Heart right ventricle (tissue), 16 donors: ENCODE measurements around the gene OR2B2. TPM values are rescaled to one million over a fixed set of nuclear protein-coding genes. Genes with fewer than 3 reads are reported as not detected.

ENCODE experiments used
- ATAC-seq, 8 donors: fragments of 200-7000 bp; cut with Tn5 transposase; one replicate each; pipeline ENCODE4 v1.9.1; 2020; ENCODE audit warnings: mild to moderate bottlenecking in 8 of 8, moderate library complexity in 8 of 8, moderate number of reproducible peaks in 1 of 8
- DNase-seq, 2 donors: peaks; one replicate each; pipeline ENCODE4 v3.0.0-alpha.2; 2020
- H3K27ac ChIP-seq, 10 donors: fragments of 200-600 bp; sonication (generic) in 2 of 10; one replicate each; pipeline versions ENCODE4 v1.5.0 to v1.8.0; 2020 to 2022; ENCODE audit warnings: mild to moderate bottlenecking in 3 of 10
- H3K27me3 ChIP-seq, 7 donors: fragments of 200-600 bp; one replicate each; pipeline ENCODE4 v1.8.0; 2021 to 2022; ENCODE audit warnings: mild to moderate bottlenecking in 2 of 7
- H3K36me3 ChIP-seq, 9 donors: fragments of 200-600 bp; sonication (generic) in 1 of 9; one replicate each; pipeline versions ENCODE4 v1.5.0 to v1.8.0; 2020 to 2022; ENCODE audit warnings: mild to moderate bottlenecking in 2 of 9
- H3K4me1 ChIP-seq, 9 donors: fragments of 200-600 bp; sonication (generic) in 1 of 9; one replicate each; pipeline versions ENCODE4 v1.5.0 to v1.8.0; 2020 to 2022; ENCODE audit warnings: mild to moderate bottlenecking in 4 of 9
- H3K4me3 ChIP-seq, 10 donors: fragments of 200-600 bp; sonication (generic) in 2 of 10; one replicate each; pipeline versions ENCODE4 v1.5.0 to v1.8.0; 2020 to 2022; ENCODE audit warnings: mild to moderate bottlenecking in 7 of 10, moderate library complexity in 2 of 10
- H3K9me3 ChIP-seq, 11 donors: fragments of 200-600 bp in 10 of 11; sonication (generic) in 2 of 11; one replicate each; pipeline versions ENCODE4 v1.5.0 to v1.8.0; 2013 to 2022; ENCODE audit warnings: mild to moderate bottlenecking in 2 of 11, control low read depth in 1 of 11, moderate library complexity in 1 of 11
- WGBS, 2 donors: extraction: QIAGEN DNeasy Blood & Tissue Kit; methylation state at CpG; one replicate each; pipeline ENCODE4 v1.1.7; 2013; ENCODE audit warnings: inconsistent platforms in 1 of 2; 5-methylcytosine and 5-hydroxymethylcytosine counted together
- intact Hi-C, 10 donors: fragments of 100-400 bp; cut with DNase I; formaldehyde crosslinking; loops; one replicate each; pipeline versions ENCODE4 v1.11.1 to v1.14.2; 2022
- polyA plus RNA-seq, 2 donors: library from polyadenylated mRNA; stranded (reverse); fragments of 200-250 nt; gene quantifications; one replicate each; pipeline ENCODE4 v1.2.3, GENCODE V29; 2013
- total RNA-seq, 10 donors: library from RNA; stranded (reverse); fragmentation: NEBNext Ultra II Directional in 3 of 10; extraction: Animal tissue kit (Norgen Biotek cat#: 25700) in 3 of 10; gene quantifications; one replicate each; pipeline versions ENCODE4 v1.2.1 to v1.2.4, GENCODE V29; 2021 to 2023
- TF ChIP-seq, protein P1 (sequence below), 9 donors: fragments of 200-600 bp; sonication (generic) in 2 of 9; IDR thresholded peaks; one replicate each; pipeline versions ENCODE4 v1.5.0 to v1.8.0; 2021 to 2022; ENCODE audit warnings: antibody characterized with exemption in 9 of 9, mild to moderate bottlenecking in 5 of 9, moderate library complexity in 1 of 9
- donor health status: Arrhythmogenic right ventricular cardiomyopathy.
- donor health status: ischemic (EF 13 %, LVEDD 7.1; RV severe dilation, severe dysfunction).
- donor health status: healthy with polysubstance abuse.
- donor health status: DM: no; HTN: yes; CAD: no.
- donor health status: DM: no; HTN: no; CAD: no.
- donor health status: ischemic (EF 25% LVEDD 6.9; RV normal size, moderate dysfunction).
- donor health status: ischemic (EF 25% LVEDD 5.7; RV mildly dilated, moderate dysfunction).
- donor health status: healthy.
- donor health status: DM: yes; HTN: yes; CAD: no.
- donor health status: Ischemic cardiomyopathy.
- donor health status: ischemic (EF 35%, LVEDD 5.7; RV mildly dilated, moderate dysfunction).
- donor health status: nonischemic (EF 11% LVEDD 7.7; RV severe dilation, severe dysfunction).
- donor health status: DM: yes; HTN: yes; CAD: no.
- donor health status: PGD.
- donor health status: ischemic (EF 29% LVEDD 5.4; RV normal size, mild dysfunction).
- donor health status: nonischemic (EF 23%, LVEDD 6.1; RV moderate dilation, normal function).

The OR2B2 gene
- total and polyA plus RNA-seq, 12 donors, result not detected

DNA sequence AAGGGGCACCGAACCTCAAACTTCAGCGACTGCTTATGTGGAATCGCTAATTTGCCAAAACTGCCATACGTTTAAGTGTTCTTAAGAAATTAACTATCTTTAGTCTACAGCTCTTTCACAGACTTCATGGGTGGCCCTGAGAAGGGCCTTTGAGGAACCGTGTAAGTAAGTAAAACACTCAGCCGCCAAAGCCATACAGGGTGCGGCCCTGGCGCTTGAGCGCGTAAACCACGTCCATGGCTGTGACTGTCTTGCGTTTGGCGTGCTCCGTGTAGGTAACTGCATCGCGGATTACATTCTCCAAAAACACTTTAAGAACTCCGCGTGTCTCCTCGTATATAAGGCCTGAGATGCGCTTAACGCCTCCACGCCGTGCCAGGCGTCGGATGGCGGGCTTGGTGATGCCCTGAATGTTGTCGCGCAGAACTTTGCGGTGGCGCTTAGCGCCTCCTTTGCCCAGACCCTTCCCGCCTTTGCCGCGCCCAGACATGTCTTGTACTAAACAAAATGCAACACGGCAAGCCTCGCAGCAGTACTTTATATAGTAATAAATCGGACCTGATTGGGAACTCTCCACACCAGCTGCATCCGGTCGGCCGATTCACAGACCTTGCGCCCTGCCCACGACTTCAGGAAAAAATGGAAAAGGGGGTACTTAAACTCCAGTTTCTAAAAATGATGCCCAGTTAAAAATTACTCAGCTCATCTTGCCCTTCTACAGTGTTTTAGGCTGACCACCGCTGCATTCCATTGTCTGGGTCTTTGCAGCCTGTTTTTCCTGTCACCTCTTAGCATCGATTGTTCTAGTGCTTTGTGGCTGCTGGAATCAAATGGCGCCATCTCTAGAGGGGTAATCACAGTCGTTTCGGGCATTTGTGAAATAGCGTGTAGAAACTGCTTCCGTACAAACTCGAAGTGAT is 38.9 kb downstream of the OR2B2 start:
- peak; percentile 48 to 53 for DNase-seq
- intact Hi-C loops, result loop anchor here in 2 of 10 donors (2.0 to 5.0 kb wide), 2 partner anchors 22 to 61 kb away; a partner anchor contains a TSS
- peaks cover 4 to 35% (median 10%) of the 10 kb centered on the region in 9 donors for H3K4me1 ChIP-seq
- peak overlapping the region in 8 of 10 donors; percentile 28 to 94 (median 60) for H3K27ac ChIP-seq
- peak; percentile 52 to 81 (median 69) for ATAC-seq
- peaks cover 10 to 74% (median 64%) of the 10 kb centered on the region in 7 donors for H3K27me3 ChIP-seq
- WGBS, 2 donors, result 1 to 3% methylated on average over 50 of the region's 50 CpGs
- H3K36me3 ChIP-seq, result no peaks in the 10 kb centered on the region
- TF ChIP-seq, protein P1, sequence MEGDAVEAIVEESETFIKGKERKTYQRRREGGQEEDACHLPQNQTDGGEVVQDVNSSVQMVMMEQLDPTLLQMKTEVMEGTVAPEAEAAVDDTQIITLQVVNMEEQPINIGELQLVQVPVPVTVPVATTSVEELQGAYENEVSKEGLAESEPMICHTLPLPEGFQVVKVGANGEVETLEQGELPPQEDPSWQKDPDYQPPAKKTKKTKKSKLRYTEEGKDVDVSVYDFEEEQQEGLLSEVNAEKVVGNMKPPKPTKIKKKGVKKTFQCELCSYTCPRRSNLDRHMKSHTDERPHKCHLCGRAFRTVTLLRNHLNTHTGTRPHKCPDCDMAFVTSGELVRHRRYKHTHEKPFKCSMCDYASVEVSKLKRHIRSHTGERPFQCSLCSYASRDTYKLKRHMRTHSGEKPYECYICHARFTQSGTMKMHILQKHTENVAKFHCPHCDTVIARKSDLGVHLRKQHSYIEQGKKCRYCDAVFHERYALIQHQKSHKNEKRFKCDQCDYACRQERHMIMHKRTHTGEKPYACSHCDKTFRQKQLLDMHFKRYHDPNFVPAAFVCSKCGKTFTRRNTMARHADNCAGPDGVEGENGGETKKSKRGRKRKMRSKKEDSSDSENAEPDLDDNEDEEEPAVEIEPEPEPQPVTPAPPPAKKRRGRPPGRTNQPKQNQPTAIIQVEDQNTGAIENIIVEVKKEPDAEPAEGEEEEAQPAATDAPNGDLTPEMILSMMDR (IDR thresholded peaks at IDR 0.05), result no peak
- H3K9me3 ChIP-seq, result no peaks in the 10 kb centered on the region
- H3K4me3 ChIP-seq, result peak overlapping the region; percentile 40 to 70 (median 56)

DNA sequence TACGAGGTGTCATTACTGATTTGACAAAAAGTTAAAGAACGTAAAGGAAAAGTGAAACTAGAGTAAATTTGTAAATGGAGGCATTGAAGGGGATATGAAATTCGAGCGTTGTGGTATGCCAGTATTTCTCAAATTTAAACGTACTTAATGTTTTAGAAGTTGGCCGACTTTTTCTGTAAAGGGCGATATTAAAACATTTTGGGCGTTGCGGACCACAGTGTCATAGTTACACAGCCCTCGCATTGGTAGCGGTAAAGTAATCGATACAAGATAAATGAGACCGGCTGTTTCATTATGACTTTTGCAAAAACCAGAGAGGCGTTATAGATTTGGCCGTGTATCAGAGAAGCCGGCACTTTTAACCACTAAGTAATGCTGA is 39.6 kb downstream of the OR2B2 start:
- peaks cover 10 to 80% (median 70%) of the 10 kb centered on the region in 7 donors for H3K27me3 ChIP-seq
- H3K4me1 ChIP-seq, result peaks cover 4 to 40% (median 11%) of the 10 kb centered on the region in 9 donors
- no peaks in the 10 kb centered on the region for H3K36me3 ChIP-seq
- H3K27ac ChIP-seq, result peak overlapping the region in 9 of 10 donors; percentile 15 to 94 (median 60)
- TF ChIP-seq, protein P1 (IDR thresholded peaks at IDR 0.05), result no peak
- no peaks in the 10 kb centered on the region for H3K9me3 ChIP-seq
- peak in 1 of 8 donors; percentile 17 for ATAC-seq
- DNase-seq, result no peak
- 0 to 1% methylated on average over 16 of the region's 16 CpGs for WGBS, 2 donors
- peak overlapping the region; percentile 40 to 70 (median 56) for H3K4me3 ChIP-seq
- intact Hi-C loops, result loop anchor here in 2 of 10 donors (2.0 to 5.0 kb wide), 2 partner anchors 22 to 60 kb away; a partner anchor contains a TSS

GRCh38 chr6:27871924-27872638 is 40.1 kb downstream of the OR2B2 start:
- DNase-seq (peak; percentile 36 to 78), ATAC-seq (peak; percentile 78 to 93 (median 88))
- intact Hi-C loops, result loop anchor here in 2 of 10 donors (2.0 to 5.0 kb wide), 2 partner anchors 23 to 60 kb away; a partner anchor contains a TSS
- Histone ChIP-seq H3K9me3 (no peaks in the 10 kb centered on the region), H3K4me3 (peak overlapping the region; percentile 40 to 70 (median 56)), H3K36me3 (no peaks in the 10 kb centered on the region), H3K27ac (peak overlapping the region in 9 of 10 donors; percentile 15 to 94 (median 60)), H3K4me1 (peaks cover 4 to 45% (median 17%) of the 10 kb centered on the region in 9 donors), H3K27me3 (peaks cover 10 to 86% (median 75%) of the 10 kb centered on the region in 7 donors)
- TF ChIP-seq, protein P1 (IDR thresholded peaks at IDR 0.05), result peak in 1 of 9 donors; percentile 27
- WGBS, 2 donors, result 1 to 2% methylated on average over 49 of the region's 49 CpGs
